Measurements from ENCODE around the gene MBNL3.
"Not testable (repeated sequence)": the region's sequence is repeated elsewhere in the genome, so short reads cannot be mapped to it uniquely, and the experiment has no call there.

The MBNL3 gene

DNA sequence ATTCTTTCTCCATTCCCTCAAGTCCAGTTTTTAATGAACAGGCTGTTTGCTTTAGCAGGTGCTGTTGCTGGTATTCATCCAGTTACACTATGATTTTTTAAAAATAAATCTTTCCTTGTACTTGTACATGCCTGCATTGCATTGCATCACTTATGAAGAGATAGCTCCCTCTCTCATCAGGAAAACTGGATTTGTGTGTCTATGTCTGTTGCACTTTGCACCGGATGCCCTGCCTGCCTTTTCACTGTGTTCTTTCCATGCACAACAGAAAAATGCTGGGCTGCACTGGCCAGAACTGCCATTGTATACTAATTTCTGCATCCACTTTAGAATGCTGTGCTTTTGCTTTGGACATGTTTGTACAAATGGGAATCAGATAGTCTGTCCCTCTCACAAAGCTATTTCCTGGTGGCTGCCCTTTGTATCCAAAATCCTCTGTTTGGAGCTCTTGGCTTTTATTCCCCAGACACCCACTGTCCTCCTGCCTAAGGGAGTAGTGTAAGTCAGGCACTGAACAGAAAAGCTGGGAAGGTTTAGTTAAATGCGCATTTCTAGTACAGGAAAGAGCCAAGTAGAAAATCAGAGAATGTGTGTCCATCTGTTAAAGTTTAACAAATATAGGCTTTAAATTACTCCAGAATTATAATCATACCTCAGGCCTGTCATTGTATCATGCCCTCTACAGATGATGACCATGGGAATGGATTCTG is 119.1 kb downstream of the MBNL3 start:
- no peak for DNase-seq (ENCODE audit: low spot score)

DNA sequence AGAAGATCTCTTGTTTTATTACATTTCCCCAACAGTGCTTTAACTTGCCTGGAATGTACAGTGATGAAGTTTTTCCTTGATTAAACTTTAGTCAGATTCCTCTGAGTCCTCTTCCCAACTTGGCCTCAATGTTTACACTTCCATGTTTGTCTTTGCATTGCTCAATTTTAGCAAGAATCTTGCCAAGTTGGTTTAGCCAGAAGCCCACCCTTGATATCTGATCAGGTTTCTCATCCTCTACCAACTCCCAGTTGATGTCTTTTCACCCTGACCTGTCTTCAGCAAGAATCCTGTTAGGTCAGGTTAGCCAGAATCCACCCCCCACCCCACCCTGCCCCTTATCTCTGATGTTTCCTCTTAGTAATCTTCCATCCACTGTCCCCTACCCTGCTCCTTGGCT is 120.9 kb downstream of the MBNL3 start:
- no peak for DNase-seq (ENCODE audit: low spot score)

DNA sequence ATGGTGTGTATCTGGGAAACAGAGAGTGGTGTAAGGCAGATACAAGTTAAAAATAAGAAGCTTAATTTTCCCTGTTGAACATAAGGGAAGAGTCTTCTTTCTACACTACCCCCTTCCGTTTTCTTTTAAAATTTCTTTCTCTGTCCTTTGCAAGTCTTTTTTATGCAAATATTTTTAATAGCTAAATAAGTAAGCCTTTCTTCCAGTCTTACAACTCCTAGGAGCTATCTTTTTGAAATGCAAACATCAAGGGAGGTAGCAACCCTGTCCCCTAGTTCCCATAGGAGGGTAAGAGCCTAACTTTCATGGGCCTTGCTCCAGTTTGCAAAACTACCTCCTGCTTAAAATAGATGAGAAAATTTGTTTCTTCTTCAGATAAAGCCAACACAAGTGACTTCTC is 121.5 kb downstream of the MBNL3 start:
- DNase-seq (ENCODE audit: low spot score), result no peak

DNA sequence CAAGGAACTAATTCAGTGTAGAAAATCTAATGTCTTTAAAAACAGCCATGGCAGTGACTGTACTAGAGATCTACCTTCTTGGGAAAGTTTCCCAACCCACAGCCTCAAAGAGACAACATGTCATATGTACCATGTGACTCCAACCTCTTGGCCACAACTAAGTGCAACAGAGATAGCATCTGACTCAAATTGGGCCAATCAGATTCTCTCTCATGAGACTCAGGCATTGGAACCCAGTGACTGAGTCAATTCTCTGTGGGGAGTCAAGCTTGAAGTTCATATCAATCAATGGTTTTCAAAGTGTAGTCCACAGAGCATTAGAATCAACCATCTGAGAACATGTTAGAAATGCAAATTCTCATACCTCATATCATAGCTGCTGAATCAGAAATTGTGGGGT is 123.3 kb downstream of the MBNL3 start:
- no peak for DNase-seq (ENCODE audit: low spot score)

DNA sequence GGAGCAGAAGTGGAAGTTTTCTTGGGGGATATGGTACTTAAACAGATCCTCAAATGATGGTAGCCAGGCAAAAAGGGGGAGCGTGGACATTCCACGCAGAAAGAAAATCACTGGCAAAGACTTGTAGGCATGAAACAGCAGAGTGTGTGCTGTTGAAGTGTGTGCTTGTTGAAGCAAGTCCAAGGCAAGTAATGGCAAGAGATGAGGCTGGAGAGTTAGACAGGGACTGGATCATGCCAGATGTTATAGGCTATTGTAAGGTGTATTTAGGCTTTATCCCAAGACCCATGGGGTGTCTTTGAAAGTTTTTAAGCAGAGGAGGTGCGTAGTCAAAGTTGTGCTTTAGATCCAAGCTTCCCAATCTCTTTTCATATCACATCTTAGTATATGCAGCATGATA is 124.5 kb downstream of the MBNL3 start:
- no peak for DNase-seq (ENCODE audit: low spot score)

DNA sequence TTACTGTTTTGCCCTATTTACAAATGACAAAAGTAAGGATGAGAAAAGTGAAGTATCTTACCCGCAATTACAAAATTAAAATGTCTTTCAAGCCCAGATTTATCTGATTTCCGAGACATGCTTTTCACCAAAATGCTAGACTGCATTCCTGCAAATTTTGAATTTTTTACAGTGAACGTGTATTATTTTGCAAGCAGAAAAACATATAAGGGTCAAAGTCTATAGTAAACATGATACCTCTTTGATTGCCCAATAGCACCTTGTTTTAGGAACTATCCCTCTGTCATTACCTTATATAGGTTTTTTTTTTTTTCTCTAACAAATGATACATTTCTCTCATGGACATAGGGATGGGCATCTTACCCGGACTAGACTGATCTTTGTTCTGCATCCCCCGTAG is 135.4 kb downstream of the MBNL3 start:
- DNase-seq (ENCODE audit: low spot score), result no peak

DNA sequence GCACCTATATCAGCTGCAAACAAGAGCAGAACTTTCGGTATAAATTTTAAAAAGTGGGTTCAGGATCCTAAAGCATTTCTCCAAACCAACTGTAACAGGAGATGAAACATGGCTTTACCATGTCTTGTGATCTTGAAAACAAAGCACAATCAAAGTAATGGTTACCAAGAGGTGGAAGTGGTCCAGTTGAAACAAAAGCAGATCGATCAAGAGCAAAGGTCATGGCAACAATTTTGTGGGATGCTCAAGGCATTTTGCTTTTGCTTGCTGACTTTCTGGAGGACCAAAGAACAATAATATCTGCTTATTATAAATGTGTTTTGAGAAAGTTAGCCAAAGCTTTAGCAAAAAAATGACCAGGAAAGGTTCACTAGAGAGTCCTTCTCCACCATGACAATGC is 152.7 kb downstream of the MBNL3 start:
- no peak for DNase-seq (ENCODE audit: low spot score)

DNA sequence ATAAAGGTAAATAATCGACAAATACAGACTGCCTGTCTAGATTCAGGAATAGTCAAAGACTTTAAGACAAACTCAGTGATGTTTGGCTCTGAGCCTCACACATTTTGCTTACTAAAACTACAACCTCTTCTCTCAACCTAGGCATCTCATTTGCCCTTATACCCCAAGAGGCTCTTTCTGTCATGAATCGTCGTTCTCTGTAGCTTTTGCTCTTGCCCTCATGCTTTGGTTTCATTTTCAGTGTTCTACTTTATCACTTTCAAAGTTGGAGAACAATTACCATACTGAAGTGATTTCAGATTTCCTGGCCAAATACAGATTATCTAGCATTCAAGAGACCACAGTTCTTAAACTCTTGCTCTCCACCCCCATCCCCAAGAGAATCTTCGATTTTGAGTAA is 155.5 kb downstream of the MBNL3 start:
- DNase-seq (ENCODE audit: low spot score), result no peak

DNA sequence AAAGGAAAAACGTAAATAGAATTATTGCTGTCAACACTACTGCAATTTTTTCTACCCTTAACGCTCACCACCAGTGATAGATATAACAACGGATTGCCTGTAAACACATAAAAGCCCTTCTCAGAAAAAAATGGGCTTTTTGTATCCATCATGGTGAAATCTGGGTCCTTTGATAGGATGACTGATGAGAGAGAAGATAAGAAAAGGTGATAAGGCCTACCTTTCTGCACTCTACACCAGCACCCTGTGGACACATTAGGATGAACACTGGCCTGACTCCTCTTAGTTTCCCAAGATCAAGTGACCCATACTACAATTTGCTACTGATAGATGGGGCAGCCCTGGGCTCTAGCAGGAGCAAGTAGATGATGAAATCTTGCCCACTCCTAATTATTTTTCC is 157.3 kb downstream of the MBNL3 start:
- DNase-seq (ENCODE audit: low spot score), result no peak

DNA sequence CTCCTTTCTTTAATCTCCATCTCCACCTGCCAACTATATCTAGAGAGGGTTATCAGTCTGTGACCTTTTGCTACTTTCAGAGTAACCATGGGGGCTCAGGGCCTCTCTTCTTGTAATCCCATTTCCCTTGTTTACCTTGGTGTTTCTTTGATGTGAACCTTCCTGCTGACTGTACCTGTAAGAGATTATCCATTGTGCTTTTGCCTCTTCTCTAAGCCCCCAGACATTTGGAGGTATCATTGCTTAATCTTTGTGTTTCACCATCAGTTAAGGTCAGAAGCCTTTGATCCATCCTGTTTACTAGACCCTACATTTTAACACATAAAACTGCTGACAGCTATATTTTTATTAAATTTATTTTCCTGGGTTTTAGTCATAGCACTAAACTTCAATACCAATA is 157.8 kb downstream of the MBNL3 start:
- DNase-seq (ENCODE audit: low spot score), result no peak

DNA sequence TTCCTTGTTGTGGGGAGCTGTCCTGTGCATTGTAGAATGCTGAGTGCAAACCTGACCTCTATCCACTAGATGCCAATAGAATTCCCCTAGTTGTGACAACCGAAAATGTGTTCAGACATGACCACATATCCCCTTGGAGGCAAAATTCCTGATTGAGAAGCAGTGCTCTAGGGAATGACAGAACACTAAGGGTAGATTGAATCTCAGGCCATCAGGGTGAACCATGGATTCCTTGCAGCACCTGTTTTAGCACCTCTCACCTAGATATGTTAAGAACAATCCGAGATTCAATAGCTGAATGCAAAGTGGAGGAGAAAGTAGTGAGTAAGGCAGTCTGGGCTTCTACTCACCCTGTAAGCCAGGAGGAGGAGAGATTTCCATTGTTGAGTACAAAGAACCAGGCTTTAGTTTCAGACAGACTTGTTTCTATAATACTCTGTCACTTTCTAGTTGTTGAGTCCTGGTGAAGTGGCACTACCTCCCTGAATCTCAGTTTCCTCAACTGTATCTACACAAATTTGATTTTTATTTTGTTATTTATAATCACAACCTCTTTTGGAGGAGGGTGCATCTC is 158.6 kb downstream of the MBNL3 start:
- DNase-seq (ENCODE audit: low spot score), result no peak

DNA sequence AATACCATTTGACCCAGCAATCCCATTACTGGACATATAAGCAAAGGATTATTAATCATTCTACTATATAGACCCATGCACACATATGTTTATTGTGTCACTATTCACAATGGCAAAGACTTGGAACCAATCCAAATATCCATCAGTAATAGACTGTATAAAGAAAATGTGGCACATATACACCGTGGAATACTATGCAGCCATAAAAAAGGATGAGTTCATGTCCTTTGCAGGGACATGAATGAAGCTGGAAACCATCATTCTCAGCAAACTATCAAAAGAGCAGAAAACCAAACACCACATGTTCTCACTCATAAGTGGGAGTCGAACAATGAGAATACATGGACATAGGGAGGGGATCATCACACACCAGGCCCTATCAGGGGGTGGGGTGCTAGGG is 161.9 kb downstream of the MBNL3 start:
- DNase-seq (ENCODE audit: low spot score), result not testable (repeated sequence)
